IPS-20b (cell line): ENCODE measurements around the gene MRPS34.

Source experiments
- H3K27ac ChIP-seq: one replicate; pipeline ENCODE4 v1.5.1; 2013; ENCODE audit warnings: low read length
- H3K27me3 ChIP-seq: 2 replicates; pipeline ENCODE4 v1.6.1; 2013; ENCODE audit warnings: mild to moderate bottlenecking, low read length, inconsistent platforms; ENCODE audit not compliant: insufficient read depth
- H3K36me3 ChIP-seq: 2 replicates; pipeline ENCODE4 v1.6.1; 2013; ENCODE audit warnings: low read depth, mild to moderate bottlenecking, inconsistent platforms, low read length, moderate library complexity; ENCODE audit not compliant: insufficient read depth
- H3K4me1 ChIP-seq: 2 replicates; pipeline ENCODE4 v1.6.1; 2013; ENCODE audit warnings: mild to moderate bottlenecking, control low read depth, inconsistent platforms, low read length, moderate library complexity; ENCODE audit not compliant: insufficient read depth
- H3K4me3 ChIP-seq: 2 replicates; pipeline ENCODE4 v1.5.1; 2013; ENCODE audit warnings: mild to moderate bottlenecking, low read length, inconsistent platforms
- H3K9ac ChIP-seq: 2 replicates; pipeline ENCODE4 v1.6.1; 2013; ENCODE audit warnings: low read depth, mild to moderate bottlenecking, inconsistent platforms, low read length, moderate library complexity
- H3K9me3 ChIP-seq: 2 replicates; pipeline ENCODE4 v1.6.1; 2013; ENCODE audit warnings: mild to moderate bottlenecking, low read depth, low read length, inconsistent platforms; ENCODE audit not compliant: insufficient read depth

The MRPS34 gene

GRCh38 chr16:1752853-1753252, 20.1 kb downstream of the MRPS34 start:
- peaks cover 22% of the 10 kb centered on the region; the same call in 1 of the 2 replicates for H3K36me3 ChIP-seq
- H3K4me1 ChIP-seq, result no peaks in the 10 kb centered on the region

GRCh38 chr16:1751946-1752345, 21.0 kb downstream of the MRPS34 start:
- Histone ChIP-seq H3K9me3 (no peaks in the 10 kb centered on the region), H3K9ac (no peak overlapping the region), H3K4me3 (no peak overlapping the region), H3K27ac (no peak overlapping the region), H3K36me3 (peaks cover 22% of the 10 kb centered on the region; the same call in 1 of the 2 replicates), H3K27me3 (no peaks in the 10 kb centered on the region), H3K4me1 (no peaks in the 10 kb centered on the region)

More at GRCh38 chr16:1752853-1753252, 20.1 kb downstream of the MRPS34 start:
- Histone ChIP-seq H3K27me3 (no peaks in the 10 kb centered on the region), H3K9ac (no peak overlapping the region), H3K4me3 (no peak overlapping the region), H3K9me3 (no peaks in the 10 kb centered on the region), H3K27ac (no peak overlapping the region)

GRCh38 chr16:1749152-1750117, 23.5 kb downstream of the MRPS34 start:
- H3K4me1 ChIP-seq, result no peaks in the 10 kb centered on the region
- no peaks in the 10 kb centered on the region for H3K27me3 ChIP-seq
- H3K27ac ChIP-seq, result no peak overlapping the region
- H3K9ac ChIP-seq, result no peak overlapping the region
- no peak overlapping the region for H3K4me3 ChIP-seq
- H3K36me3 ChIP-seq, result peaks cover 22% of the 10 kb centered on the region; the same call in 1 of the 2 replicates
- no peaks in the 10 kb centered on the region for H3K9me3 ChIP-seq

GRCh38 chr16:1747934-1748333, 25.0 kb downstream of the MRPS34 start:
- Histone ChIP-seq H3K27me3 (no peaks in the 10 kb centered on the region), H3K9me3 (no peaks in the 10 kb centered on the region), H3K4me1 (no peaks in the 10 kb centered on the region), H3K36me3 (peaks cover 22% of the 10 kb centered on the region; the same call in 1 of the 2 replicates), H3K9ac (no peak overlapping the region), H3K4me3 (no peak overlapping the region), H3K27ac (no peak overlapping the region)

- Histone ChIP-seq H3K27me3 (no peaks in the 10 kb centered on the region), H3K9me3 (no peaks in the 10 kb centered on the region), H3K9ac (no peak overlapping the region), H3K4me1 (no peaks in the 10 kb centered on the region), H3K27ac (no peak overlapping the region), H3K36me3 (peaks cover 17% of the 10 kb centered on the region; the same call in 1 of the 2 replicates), H3K4me3 (no peak overlapping the region)
These were observed 26.2 kb downstream of the MRPS34 start for GRCh38 chr16:1746693-1747195.

- H3K4me3 ChIP-seq, result no peak overlapping the region
- H3K4me1 ChIP-seq, result no peaks in the 10 kb centered on the region
- no peaks in the 10 kb centered on the region for H3K9me3 ChIP-seq
- H3K27me3 ChIP-seq, result no peaks in the 10 kb centered on the region
- H3K27ac ChIP-seq, result no peak overlapping the region
- H3K9ac ChIP-seq, result no peak overlapping the region
- H3K36me3 ChIP-seq, result peaks cover 12% of the 10 kb centered on the region; the same call in 1 of the 2 replicates
These were observed 26.8 kb downstream of the MRPS34 start for GRCh38 chr16:1745900-1746692.

- Histone ChIP-seq H3K27ac (no peak overlapping the region), H3K27me3 (no peaks in the 10 kb centered on the region), H3K9ac (no peak overlapping the region), H3K36me3 (peaks cover 12% of the 10 kb centered on the region; the same call in 1 of the 2 replicates), H3K4me1 (no peaks in the 10 kb centered on the region), H3K9me3 (no peaks in the 10 kb centered on the region), H3K4me3 (no peak overlapping the region)
These were observed 27.6 kb downstream of the MRPS34 start for GRCh38 chr16:1745181-1745899.

- H3K27me3 ChIP-seq, result no peaks in the 10 kb centered on the region
- no peak overlapping the region for H3K27ac ChIP-seq
- no peak overlapping the region for H3K4me3 ChIP-seq
- no peaks in the 10 kb centered on the region for H3K4me1 ChIP-seq
- H3K9me3 ChIP-seq, result peaks cover 7% of the 10 kb centered on the region
- no peak overlapping the region for H3K9ac ChIP-seq
- H3K36me3 ChIP-seq, result peaks cover 11% of the 10 kb centered on the region; the same call in 1 of the 2 replicates
These were observed 28.5 kb downstream of the MRPS34 start for GRCh38 chr16:1744338-1744840.

- H3K4me3 ChIP-seq, result no peak overlapping the region
- H3K36me3 ChIP-seq, result peaks cover 3% of the 10 kb centered on the region; the same call in 1 of the 2 replicates
- H3K9ac ChIP-seq, result no peak overlapping the region
- H3K27me3 ChIP-seq, result no peaks in the 10 kb centered on the region
- H3K4me1 ChIP-seq, result no peaks in the 10 kb centered on the region
- H3K9me3 ChIP-seq, result peaks cover 14% of the 10 kb centered on the region
- no peak overlapping the region for H3K27ac ChIP-seq
These were observed 29.3 kb downstream of the MRPS34 start for GRCh38 chr16:1743376-1744337.

- H3K27ac ChIP-seq, result no peak overlapping the region
- peaks cover 34% of the 10 kb centered on the region for H3K9me3 ChIP-seq
- no peaks in the 10 kb centered on the region for H3K27me3 ChIP-seq
- H3K4me1 ChIP-seq, result no peaks in the 10 kb centered on the region
- no peaks in the 10 kb centered on the region; the same call in 1 of the 2 replicates for H3K36me3 ChIP-seq
- H3K9ac ChIP-seq, result no peak overlapping the region
- no peak overlapping the region for H3K4me3 ChIP-seq
These were observed 31.3 kb downstream of the MRPS34 start for GRCh38 chr16:1741553-1742165.
